ENCODE measurements around the gene CD59. TPM values are rescaled to one million over a fixed set of nuclear protein-coding genes. Genes with fewer than 3 reads are reported as not detected.
"Not testable (repeated sequence)": the region's sequence is repeated elsewhere in the genome, so short reads cannot be mapped to it uniquely, and the experiment has no call there.

Gene CD59
- total RNA-seq, 1 experiment from 2014 or later = 736 TPM

DNA sequence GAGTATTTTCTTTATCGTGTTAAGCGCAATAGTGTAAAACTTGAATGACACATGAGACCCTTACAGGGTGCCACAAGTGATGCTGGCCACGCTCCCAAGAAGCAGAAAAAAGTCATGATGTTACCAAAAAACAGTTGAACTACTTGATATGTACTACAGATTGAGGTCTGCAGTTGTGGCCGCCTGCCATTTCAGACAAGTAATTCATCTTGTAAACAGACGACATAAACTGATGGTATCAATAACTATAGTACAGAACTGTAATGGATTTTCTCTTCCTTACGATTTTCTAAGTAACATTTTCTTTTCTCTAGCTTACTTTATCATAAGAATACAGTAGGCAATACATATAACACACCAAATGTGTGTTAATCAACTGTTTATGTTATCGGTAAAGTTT, 5.5 kb downstream of the CD59 start:
- POLR2A ChIA-PET = no interaction called here
- TF ChIP-seq SIN3A (IDR thresholded peaks at IDR 0.05; ENCODE audit: borderline replicate concordance, insufficient read depth, low read depth, low read length) = no peak
- no peak for TF ChIP-seq TCF7L2 (IDR thresholded peaks at IDR 0.05; ENCODE audit: low read depth, low read length)
- TF ChIP-seq POLR2AphosphoS5 (IDR thresholded peaks at IDR 0.05; ENCODE audit: low read depth, low read length) = no peak
- TF ChIP-seq, protein P1, sequence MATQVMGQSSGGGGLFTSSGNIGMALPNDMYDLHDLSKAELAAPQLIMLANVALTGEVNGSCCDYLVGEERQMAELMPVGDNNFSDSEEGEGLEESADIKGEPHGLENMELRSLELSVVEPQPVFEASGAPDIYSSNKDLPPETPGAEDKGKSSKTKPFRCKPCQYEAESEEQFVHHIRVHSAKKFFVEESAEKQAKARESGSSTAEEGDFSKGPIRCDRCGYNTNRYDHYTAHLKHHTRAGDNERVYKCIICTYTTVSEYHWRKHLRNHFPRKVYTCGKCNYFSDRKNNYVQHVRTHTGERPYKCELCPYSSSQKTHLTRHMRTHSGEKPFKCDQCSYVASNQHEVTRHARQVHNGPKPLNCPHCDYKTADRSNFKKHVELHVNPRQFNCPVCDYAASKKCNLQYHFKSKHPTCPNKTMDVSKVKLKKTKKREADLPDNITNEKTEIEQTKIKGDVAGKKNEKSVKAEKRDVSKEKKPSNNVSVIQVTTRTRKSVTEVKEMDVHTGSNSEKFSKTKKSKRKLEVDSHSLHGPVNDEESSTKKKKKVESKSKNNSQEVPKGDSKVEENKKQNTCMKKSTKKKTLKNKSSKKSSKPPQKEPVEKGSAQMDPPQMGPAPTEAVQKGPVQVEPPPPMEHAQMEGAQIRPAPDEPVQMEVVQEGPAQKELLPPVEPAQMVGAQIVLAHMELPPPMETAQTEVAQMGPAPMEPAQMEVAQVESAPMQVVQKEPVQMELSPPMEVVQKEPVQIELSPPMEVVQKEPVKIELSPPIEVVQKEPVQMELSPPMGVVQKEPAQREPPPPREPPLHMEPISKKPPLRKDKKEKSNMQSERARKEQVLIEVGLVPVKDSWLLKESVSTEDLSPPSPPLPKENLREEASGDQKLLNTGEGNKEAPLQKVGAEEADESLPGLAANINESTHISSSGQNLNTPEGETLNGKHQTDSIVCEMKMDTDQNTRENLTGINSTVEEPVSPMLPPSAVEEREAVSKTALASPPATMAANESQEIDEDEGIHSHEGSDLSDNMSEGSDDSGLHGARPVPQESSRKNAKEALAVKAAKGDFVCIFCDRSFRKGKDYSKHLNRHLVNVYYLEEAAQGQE (IDR thresholded peaks at IDR 0.05; ENCODE audit: insufficient read depth in 1 of 2, low read depth in 2 of 2, low read length in 1 of 2) = no peak
- TF ChIP-seq, protein P2, sequence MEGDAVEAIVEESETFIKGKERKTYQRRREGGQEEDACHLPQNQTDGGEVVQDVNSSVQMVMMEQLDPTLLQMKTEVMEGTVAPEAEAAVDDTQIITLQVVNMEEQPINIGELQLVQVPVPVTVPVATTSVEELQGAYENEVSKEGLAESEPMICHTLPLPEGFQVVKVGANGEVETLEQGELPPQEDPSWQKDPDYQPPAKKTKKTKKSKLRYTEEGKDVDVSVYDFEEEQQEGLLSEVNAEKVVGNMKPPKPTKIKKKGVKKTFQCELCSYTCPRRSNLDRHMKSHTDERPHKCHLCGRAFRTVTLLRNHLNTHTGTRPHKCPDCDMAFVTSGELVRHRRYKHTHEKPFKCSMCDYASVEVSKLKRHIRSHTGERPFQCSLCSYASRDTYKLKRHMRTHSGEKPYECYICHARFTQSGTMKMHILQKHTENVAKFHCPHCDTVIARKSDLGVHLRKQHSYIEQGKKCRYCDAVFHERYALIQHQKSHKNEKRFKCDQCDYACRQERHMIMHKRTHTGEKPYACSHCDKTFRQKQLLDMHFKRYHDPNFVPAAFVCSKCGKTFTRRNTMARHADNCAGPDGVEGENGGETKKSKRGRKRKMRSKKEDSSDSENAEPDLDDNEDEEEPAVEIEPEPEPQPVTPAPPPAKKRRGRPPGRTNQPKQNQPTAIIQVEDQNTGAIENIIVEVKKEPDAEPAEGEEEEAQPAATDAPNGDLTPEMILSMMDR (IDR thresholded peaks at IDR 0.05) = no peak
- peak overlapping the region; percentile 63 for H3K27ac ChIP-seq (ENCODE audit: low read length)
- peaks cover 40% of the 10 kb centered on the region for H3K4me1 ChIP-seq (ENCODE audit: control insufficient read depth, insufficient read depth, low read length)
- H3K4me3 ChIP-seq (ENCODE audit: low read depth in 2 of 2, low read length in 2 of 2) = peak overlapping the region; percentile 16 to 95
- CTCF ChIA-PET = no interaction called here
- no peaks in the 10 kb centered on the region for H3K27me3 ChIP-seq (ENCODE audit: control insufficient read depth, insufficient read depth, low read length)
- peaks cover 3% of the 10 kb centered on the region; the same call in 1 of the 2 replicates for H3K36me3 ChIP-seq (ENCODE audit: control insufficient read depth, insufficient read depth, low read length)
- ATAC-seq (no peak), DNase-seq (ENCODE audit: low read depth, low spot score) (no peak)
- in situ Hi-C loops (cut with HindIII; ENCODE audit: low pct_unique_long_range_greater_than_20kb, low sequenced_read_pairs) (no loop called here), intact Hi-C loops (cut with micrococcal nuclease; ENCODE audit: unreplicated experiment) (no loop called here)
- no TSS peak for BruUV-seq (replicated peaks)
- no peaks in the 10 kb centered on the region for H3K9me3 ChIP-seq (ENCODE audit: control insufficient read depth, insufficient read depth, low read depth, low read length)

DNA sequence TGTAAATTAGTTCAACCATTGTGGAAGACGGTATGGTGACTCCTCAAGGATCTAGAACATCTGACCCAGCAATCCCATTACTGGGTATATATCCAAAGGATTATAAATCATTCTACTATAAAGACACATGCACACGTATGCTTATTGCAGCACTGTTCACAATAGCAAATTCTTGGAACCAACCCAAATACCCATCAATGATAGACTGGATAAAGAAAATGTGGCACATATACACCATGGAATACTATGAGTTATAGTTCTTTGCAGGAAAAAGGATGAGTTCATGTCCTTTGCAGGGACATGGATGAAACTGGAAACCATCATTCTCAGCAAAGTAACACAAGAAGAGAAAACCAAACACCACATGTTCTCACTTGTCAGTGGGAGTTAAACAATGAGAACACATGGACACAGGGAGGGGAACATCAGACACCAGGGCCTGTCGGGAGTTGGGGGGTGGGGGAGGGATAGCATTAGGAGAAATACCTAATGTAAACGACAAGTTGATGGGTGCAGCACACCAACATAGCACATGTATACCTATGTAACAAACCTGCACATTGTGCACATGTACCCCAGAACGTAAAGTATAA, 7.1 kb downstream of the CD59 start:
- DNase-seq (ENCODE audit: low read depth, low spot score); in situ Hi-C loops (cut with HindIII; ENCODE audit: low pct_unique_long_range_greater_than_20kb, low sequenced_read_pairs); ATAC-seq; intact Hi-C loops (cut with micrococcal nuclease; ENCODE audit: unreplicated experiment); CTCF ChIA-PET; H3K9me3 ChIP-seq (ENCODE audit: control insufficient read depth, insufficient read depth, low read depth, low read length); H3K27me3 ChIP-seq (ENCODE audit: control insufficient read depth, insufficient read depth, low read length); H3K4me3 ChIP-seq (ENCODE audit: low read depth in 2 of 2, low read length in 2 of 2); H3K27ac ChIP-seq (ENCODE audit: low read length); H3K36me3 ChIP-seq (ENCODE audit: control insufficient read depth, insufficient read depth, low read length); POLR2A ChIA-PET; BruUV-seq (replicated peaks): not testable (repeated sequence)
- H3K4me1 ChIP-seq (ENCODE audit: control insufficient read depth, insufficient read depth, low read length) = peaks cover 55% of the 10 kb centered on the region

DNA sequence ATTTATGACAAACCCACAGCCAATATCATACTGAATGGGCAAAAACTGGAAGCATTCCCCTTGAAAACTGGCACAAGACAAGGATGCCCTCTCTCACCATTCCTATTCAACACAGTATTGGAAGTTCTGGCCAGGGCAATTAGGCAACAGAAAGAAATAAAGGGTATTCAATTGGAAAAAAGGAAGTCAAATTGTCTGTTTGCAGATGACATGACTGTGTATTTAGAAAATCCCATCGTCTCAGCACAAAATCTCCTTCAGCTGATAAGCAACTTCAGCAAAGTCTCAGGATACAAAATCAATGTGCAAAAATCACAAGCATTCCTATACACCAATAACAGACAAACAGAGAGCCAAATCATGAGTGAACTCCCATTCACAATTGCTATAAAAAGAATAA, 8.7 kb downstream of the CD59 start:
- H3K9me3 ChIP-seq (ENCODE audit: control insufficient read depth, insufficient read depth, low read depth, low read length); H3K27ac ChIP-seq (ENCODE audit: low read length); in situ Hi-C loops (cut with HindIII; ENCODE audit: low pct_unique_long_range_greater_than_20kb, low sequenced_read_pairs); ATAC-seq; intact Hi-C loops (cut with micrococcal nuclease; ENCODE audit: unreplicated experiment); CTCF ChIA-PET; DNase-seq (ENCODE audit: low read depth, low spot score); H3K27me3 ChIP-seq (ENCODE audit: control insufficient read depth, insufficient read depth, low read length); H3K36me3 ChIP-seq (ENCODE audit: control insufficient read depth, insufficient read depth, low read length); H3K4me3 ChIP-seq (ENCODE audit: low read depth in 2 of 2, low read length in 2 of 2); POLR2A ChIA-PET: not testable (repeated sequence)
- peaks cover 59% of the 10 kb centered on the region for H3K4me1 ChIP-seq (ENCODE audit: control insufficient read depth, insufficient read depth, low read length)
- BruUV-seq (replicated peaks) = TSS peak; percentile 18
